Measurements from ENCODE around the gene ATP8A1. TPM values are rescaled to one million over a fixed set of nuclear protein-coding genes. Genes with fewer than 3 reads are reported as not detected.

The ATP8A1 gene
- total RNA-seq, 1 experiment from 2014 or later, result 0.80 TPM

- H3K27me3 ChIP-seq (ENCODE audit: control insufficient read depth, insufficient read depth, low read length), result no peaks in the 10 kb centered on the region
- H3K36me3 ChIP-seq (ENCODE audit: control insufficient read depth, insufficient read depth, low read length), result no peaks in the 10 kb centered on the region
- ChIA-PET POLR2A (no interaction called here), CTCF (no interaction called here)
- no peak for TF ChIP-seq POLR2AphosphoS5 (IDR thresholded peaks at IDR 0.05; ENCODE audit: low read depth, low read length)
- no peak for TF ChIP-seq SIN3A (IDR thresholded peaks at IDR 0.05; ENCODE audit: borderline replicate concordance, insufficient read depth, low read depth, low read length)
- no peak for TF ChIP-seq TCF7L2 (IDR thresholded peaks at IDR 0.05; ENCODE audit: low read depth, low read length)
- no peak for TF ChIP-seq REST (IDR thresholded peaks at IDR 0.05; ENCODE audit: insufficient read depth in 1 of 2, low read depth in 2 of 2, low read length in 1 of 2)
- TF ChIP-seq CTCF (IDR thresholded peaks at IDR 0.05), result no peak
- no peak overlapping the region for H3K4me3 ChIP-seq (ENCODE audit: low read depth in 2 of 2, low read length in 2 of 2)
- no peaks in the 10 kb centered on the region for H3K9me3 ChIP-seq (ENCODE audit: control insufficient read depth, insufficient read depth, low read depth, low read length)
- no peaks in the 10 kb centered on the region for H3K4me1 ChIP-seq (ENCODE audit: control insufficient read depth, insufficient read depth, low read length)
- H3K27ac ChIP-seq (ENCODE audit: low read length), result no peak overlapping the region
- no TSS peak for BruUV-seq (replicated peaks)
- no peak for DNase-seq (ENCODE audit: low read depth, low spot score)
- intact Hi-C loops (cut with micrococcal nuclease; ENCODE audit: unreplicated experiment) (no loop called here), in situ Hi-C loops (cut with HindIII; ENCODE audit: low pct_unique_long_range_greater_than_20kb, low sequenced_read_pairs) (no loop called here)
- ATAC-seq, result no peak
These were observed 70.1 kb downstream of the ATP8A1 start for GRCh38 chr4:42586775-42587174.

GRCh38 chr4:42579903-42580302 lies 77.0 kb downstream of the ATP8A1 start:
- no peak for TF ChIP-seq SIN3A (IDR thresholded peaks at IDR 0.05; ENCODE audit: borderline replicate concordance, insufficient read depth, low read depth, low read length)
- TF ChIP-seq POLR2AphosphoS5 (IDR thresholded peaks at IDR 0.05; ENCODE audit: low read depth, low read length), result no peak
- TF ChIP-seq CTCF (IDR thresholded peaks at IDR 0.05), result no peak
- no peak for TF ChIP-seq TCF7L2 (IDR thresholded peaks at IDR 0.05; ENCODE audit: low read depth, low read length)
- no peak for TF ChIP-seq REST (IDR thresholded peaks at IDR 0.05; ENCODE audit: insufficient read depth in 1 of 2, low read depth in 2 of 2, low read length in 1 of 2)
- in situ Hi-C loops (cut with HindIII; ENCODE audit: low pct_unique_long_range_greater_than_20kb, low sequenced_read_pairs), result no loop called here
- CTCF ChIA-PET, result no interaction called here
- POLR2A ChIA-PET, result no interaction called here
- no peak for ATAC-seq
- Histone ChIP-seq H3K27me3 (ENCODE audit: control insufficient read depth, insufficient read depth, low read length) (no peaks in the 10 kb centered on the region), H3K36me3 (ENCODE audit: control insufficient read depth, insufficient read depth, low read length) (no peaks in the 10 kb centered on the region), H3K4me3 (ENCODE audit: low read depth in 2 of 2, low read length in 2 of 2) (no peak overlapping the region), H3K27ac (ENCODE audit: low read length) (no peak overlapping the region), H3K4me1 (ENCODE audit: control insufficient read depth, insufficient read depth, low read length) (no peaks in the 10 kb centered on the region), H3K9me3 (ENCODE audit: control insufficient read depth, insufficient read depth, low read depth, low read length) (no peaks in the 10 kb centered on the region)
- no peak for DNase-seq (ENCODE audit: low read depth, low spot score)
- intact Hi-C loops (cut with micrococcal nuclease; ENCODE audit: unreplicated experiment), result no loop called here
- no TSS peak for BruUV-seq (replicated peaks)
